Ectodermal cell (in vitro differentiated cells): Measurements from ENCODE around the gene HS2ST1.

Experiments used
- H3K27ac ChIP-seq: 2 replicates; pipeline ENCODE4 v1.7.0; 2013; ENCODE audit warnings: mild to moderate bottlenecking, low read depth, low read length; ENCODE audit not compliant: insufficient read depth, poor library complexity, severe bottlenecking
- H3K27me3 ChIP-seq: 2 replicates; pipeline ENCODE4 v1.7.0; 2013; ENCODE audit warnings: mild to moderate bottlenecking, low read length; ENCODE audit not compliant: insufficient read depth, control insufficient read depth, poor library complexity, severe bottlenecking
- H3K36me3 ChIP-seq: one replicate; pipeline ENCODE4 v1.7.0; 2013; ENCODE audit warnings: low read length; ENCODE audit not compliant: control insufficient read depth, insufficient read depth
- H3K4me1 ChIP-seq: one replicate; pipeline ENCODE4 v1.7.0; 2013; ENCODE audit warnings: low read length; ENCODE audit not compliant: control insufficient read depth, insufficient read depth
- H3K4me3 ChIP-seq: 2 replicates; pipeline ENCODE4 v1.7.0; 2013; ENCODE audit warnings: low read depth, low read length, control low read depth; ENCODE audit not compliant: insufficient read depth
- H3K9me3 ChIP-seq: 2 replicates; pipeline ENCODE4 v1.7.0; 2013; ENCODE audit warnings: mild to moderate bottlenecking, low read length, moderate library complexity; ENCODE audit not compliant: control insufficient read depth
- WGBS, 2 experiments: methylation state at CpG; one replicate each; pipeline ENCODE4 v1.1.7; 2013; ENCODE audit warnings: missing lambda C conversion rate in 2 of 2; 5-methylcytosine and 5-hydroxymethylcytosine counted together

The HS2ST1 gene

GRCh38 chr1:87074001-87074795, 159.8 kb downstream of the HS2ST1 start:
- Histone ChIP-seq H3K36me3 (no peaks in the 10 kb centered on the region), H3K4me3 (no peak overlapping the region), H3K4me1 (no peaks in the 10 kb centered on the region), H3K9me3 (no peaks in the 10 kb centered on the region), H3K27ac (no peak overlapping the region), H3K27me3 (no peaks in the 10 kb centered on the region)
- WGBS, 2 experiments: 82 to 94% methylated on average over 1 of the region's 2 CpGs

DNA sequence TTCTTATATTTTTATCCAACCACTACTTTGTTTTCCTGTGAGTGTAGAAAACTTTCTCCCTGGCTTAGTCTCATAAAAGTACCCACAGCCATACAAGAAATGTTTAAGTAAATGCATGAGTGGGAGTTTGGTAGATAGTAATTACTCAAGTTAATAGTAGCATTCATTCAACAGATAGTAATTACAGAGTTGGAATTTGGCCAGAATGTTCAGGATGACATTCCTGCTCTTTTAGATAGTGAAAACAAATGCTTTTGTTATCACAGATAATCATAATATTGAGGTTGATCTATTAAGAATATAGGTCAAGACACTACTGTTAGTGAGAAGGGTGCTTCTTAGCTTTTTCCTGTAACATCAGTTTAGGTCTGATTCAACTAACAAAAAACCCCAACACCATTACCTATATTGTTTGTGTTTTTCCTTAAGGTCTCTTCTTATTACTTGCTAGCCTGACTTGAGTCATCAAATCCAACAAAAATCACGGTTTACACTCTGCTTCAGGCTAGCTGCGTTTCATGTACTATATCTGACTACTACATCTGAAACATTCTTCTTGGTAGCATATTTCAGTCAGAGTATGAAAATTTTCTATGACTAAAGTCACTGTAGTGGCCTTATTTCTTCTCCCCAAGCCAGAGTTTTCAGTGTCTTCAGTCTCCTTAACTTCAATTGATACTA, 163.7 kb downstream of the HS2ST1 start:
- H3K4me1 ChIP-seq: no peaks in the 10 kb centered on the region
- no peak overlapping the region for H3K27ac ChIP-seq
- no peaks in the 10 kb centered on the region for H3K27me3 ChIP-seq
- no peaks in the 10 kb centered on the region for H3K9me3 ChIP-seq
- 96 to 100% methylated on average over 2 of the region's 2 CpGs for WGBS, 2 experiments
- H3K36me3 ChIP-seq: no peaks in the 10 kb centered on the region
- no peak overlapping the region for H3K4me3 ChIP-seq

GRCh38 chr1:87084244-87084836, 169.9 kb downstream of the HS2ST1 start:
- Histone ChIP-seq H3K4me1 (peaks cover 3% of the 10 kb centered on the region), H3K9me3 (no peaks in the 10 kb centered on the region), H3K4me3 (no peak overlapping the region), H3K36me3 (no peaks in the 10 kb centered on the region), H3K27ac (no peak overlapping the region), H3K27me3 (no peaks in the 10 kb centered on the region)
- 89 to 93% methylated on average over 2 to 3 of the region's 3 CpGs for WGBS, 2 experiments

GRCh38 chr1:87086120-87086519, 171.7 kb downstream of the HS2ST1 start:
- no peaks in the 10 kb centered on the region for H3K36me3 ChIP-seq
- 95 to 96% methylated on average over 8 of the region's 8 CpGs for WGBS, 2 experiments
- H3K4me1 ChIP-seq: peaks cover 11% of the 10 kb centered on the region
- no peaks in the 10 kb centered on the region for H3K27me3 ChIP-seq
- H3K4me3 ChIP-seq: no peak overlapping the region
- no peak overlapping the region for H3K27ac ChIP-seq
- no peaks in the 10 kb centered on the region for H3K9me3 ChIP-seq

- Histone ChIP-seq H3K4me3 (no peak overlapping the region), H3K27ac (peak overlapping the region; percentile 26), H3K36me3 (no peaks in the 10 kb centered on the region), H3K4me1 (peaks cover 11% of the 10 kb centered on the region), H3K9me3 (no peaks in the 10 kb centered on the region), H3K27me3 (no peaks in the 10 kb centered on the region)
- WGBS, 2 experiments: 87% methylated on average over 5 of the region's 5 CpGs
Observed at GRCh38 chr1:87089070-87089736, 174.8 kb downstream of the HS2ST1 start.

GRCh38 chr1:87089823-87090222, 175.4 kb downstream of the HS2ST1 start:
- no peaks in the 10 kb centered on the region for H3K27me3 ChIP-seq
- H3K9me3 ChIP-seq: no peaks in the 10 kb centered on the region
- H3K27ac ChIP-seq: peak overlapping the region; percentile 26
- WGBS, 2 experiments: 50 to 70% methylated on average over 1 to 2 of the region's 2 CpGs
- no peak overlapping the region for H3K4me3 ChIP-seq
- peaks cover 11% of the 10 kb centered on the region for H3K4me1 ChIP-seq
- no peaks in the 10 kb centered on the region for H3K36me3 ChIP-seq

- 98 to 100% methylated on average over 2 of the region's 2 CpGs for WGBS, 2 experiments
- no peaks in the 10 kb centered on the region for H3K27me3 ChIP-seq
- H3K36me3 ChIP-seq: no peaks in the 10 kb centered on the region
- no peaks in the 10 kb centered on the region for H3K9me3 ChIP-seq
- no peak overlapping the region for H3K4me3 ChIP-seq
- no peak overlapping the region for H3K27ac ChIP-seq
- H3K4me1 ChIP-seq: peaks cover 11% of the 10 kb centered on the region
Observed at GRCh38 chr1:87091425-87091824, 177.0 kb downstream of the HS2ST1 start.

DNA sequence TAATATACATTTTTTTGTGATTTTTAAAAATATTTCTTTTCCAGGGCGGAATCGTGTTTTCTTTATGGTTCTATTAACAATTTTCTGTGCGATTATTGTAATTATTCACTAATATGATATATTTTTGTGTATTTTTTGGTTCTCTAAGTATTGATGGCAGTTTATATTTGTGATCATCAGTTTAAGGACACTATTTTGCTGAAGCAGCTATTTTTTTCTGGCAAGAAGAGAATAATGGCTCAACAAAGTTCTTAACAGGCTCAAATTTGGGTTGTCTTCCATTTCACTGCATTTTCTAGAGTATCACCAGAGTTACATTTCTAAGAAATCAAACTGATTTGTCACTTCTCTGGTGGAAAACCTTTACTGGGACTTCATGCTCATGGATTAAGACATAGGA, 178.4 kb downstream of the HS2ST1 start:
- Histone ChIP-seq H3K4me1 (peaks cover 11% of the 10 kb centered on the region), H3K27me3 (no peaks in the 10 kb centered on the region), H3K27ac (no peak overlapping the region), H3K9me3 (no peaks in the 10 kb centered on the region), H3K4me3 (no peak overlapping the region), H3K36me3 (no peaks in the 10 kb centered on the region)
- no CpG with 5 or more reads among the region's 3 CpGs for WGBS, 2 experiments

- H3K36me3 ChIP-seq: no peaks in the 10 kb centered on the region
- WGBS, 2 experiments: 91 to 95% methylated on average over 3 to 4 of the region's 4 CpGs
- H3K27me3 ChIP-seq: no peaks in the 10 kb centered on the region
- no peak overlapping the region for H3K27ac ChIP-seq
- no peak overlapping the region for H3K4me3 ChIP-seq
- peaks cover 11% of the 10 kb centered on the region for H3K4me1 ChIP-seq
- no peaks in the 10 kb centered on the region for H3K9me3 ChIP-seq
Observed at GRCh38 chr1:87093286-87093685, 178.9 kb downstream of the HS2ST1 start.

- H3K27me3 ChIP-seq: no peaks in the 10 kb centered on the region
- H3K4me1 ChIP-seq: peaks cover 10% of the 10 kb centered on the region
- no peak overlapping the region for H3K4me3 ChIP-seq
- no peaks in the 10 kb centered on the region for H3K36me3 ChIP-seq
- 97 to 100% methylated on average over 2 of the region's 2 CpGs for WGBS, 2 experiments
- no peaks in the 10 kb centered on the region for H3K9me3 ChIP-seq
- H3K27ac ChIP-seq: no peak overlapping the region
Observed at GRCh38 chr1:87094238-87094637, 179.8 kb downstream of the HS2ST1 start.
